Calu3 (cell line): Measurements from ENCODE around the gene JOSD2. TPM values are rescaled to one million over a fixed set of nuclear protein-coding genes. Genes with fewer than 3 reads are reported as not detected.

Experiments used
- BruUV-seq: library from RNA; stranded (reverse); fragments of 400-500 nt; replicated peaks from 2 replicates; lab custom pipeline; 2021; lab: Mats Ljungman, UMichigan
- CTCF ChIA-PET: fragments of 300-600 bp; sonication (Branson Sonifier 250); formaldehyde crosslinking; loops from one replicate; lab custom pipeline; 2022; ENCODE audit warnings: antibody characterized with exemption; lab: Charles Lee
- DNase-seq: peaks from one replicate; pipeline ENCODE4 v3.0.0; 2022
- H3K27ac Mint-ChIP-seq: one replicate; pipeline ENCODE4 v1.8.0; 2022; ENCODE audit warnings: mixed read lengths; ENCODE audit not compliant: unreplicated experiment
- H3K27me3 Mint-ChIP-seq: one replicate; pipeline ENCODE4 v1.8.0; 2022; ENCODE audit warnings: mixed read lengths; ENCODE audit not compliant: unreplicated experiment
- H3K36me3 Mint-ChIP-seq: one replicate; pipeline ENCODE4 v1.8.0; 2022; ENCODE audit warnings: mild to moderate bottlenecking, moderate library complexity, mixed read lengths; ENCODE audit not compliant: insufficient read depth, unreplicated experiment
- H3K4me1 Mint-ChIP-seq: one replicate; pipeline ENCODE4 v1.8.0; 2022; ENCODE audit warnings: mild to moderate bottlenecking, low read depth, mixed read lengths; ENCODE audit not compliant: unreplicated experiment
- H3K4me3 Mint-ChIP-seq: one replicate; pipeline ENCODE4 v1.8.0; 2022; ENCODE audit warnings: mild to moderate bottlenecking, low read depth, moderate library complexity, mixed read lengths; ENCODE audit not compliant: unreplicated experiment
- H3K9me3 Mint-ChIP-seq: one replicate; pipeline ENCODE4 v1.8.0; 2022; ENCODE audit warnings: low read depth, mixed read lengths; ENCODE audit not compliant: unreplicated experiment
- intact Hi-C: fragments of 100-400 bp; cut with micrococcal nuclease; formaldehyde crosslinking; loops from one replicate; pipeline ENCODE4 v1.10.0; 2022; ENCODE audit not compliant: unreplicated experiment
- total RNA-seq: library from RNA; stranded (reverse); gene quantifications from 2 replicates; pipeline ENCODE4 v1.2.3, GENCODE V29; 2022
- TF ChIP-seq, protein P1 (sequence below): fragments of 200-600 bp; IDR thresholded peaks from one replicate; pipeline ENCODE4 v1.8.0; 2022; ENCODE audit warnings: antibody characterized with exemption; ENCODE audit not compliant: unreplicated experiment

The JOSD2 gene
- total RNA-seq, 1 experiment from 2014 or later = 38.6 TPM

- BruUV-seq = no TSS peak
- H3K4me3 Mint-ChIP-seq = no peak overlapping the region
- H3K4me1 Mint-ChIP-seq = peaks cover 5% of the 10 kb centered on the region
- CTCF ChIA-PET = interaction anchor here (0.5 kb wide), 1 partner anchor 724 kb away, joined by 8 read pairs; no protein-coding TSS in a partner anchor
- H3K36me3 Mint-ChIP-seq = peaks cover 53% of the 10 kb centered on the region
- no peak for DNase-seq
- no peak overlapping the region for H3K27ac Mint-ChIP-seq
- no peaks in the 10 kb centered on the region for H3K27me3 Mint-ChIP-seq
- intact Hi-C loops = no loop called here
- no peaks in the 10 kb centered on the region for H3K9me3 Mint-ChIP-seq
- TF ChIP-seq, protein P1, sequence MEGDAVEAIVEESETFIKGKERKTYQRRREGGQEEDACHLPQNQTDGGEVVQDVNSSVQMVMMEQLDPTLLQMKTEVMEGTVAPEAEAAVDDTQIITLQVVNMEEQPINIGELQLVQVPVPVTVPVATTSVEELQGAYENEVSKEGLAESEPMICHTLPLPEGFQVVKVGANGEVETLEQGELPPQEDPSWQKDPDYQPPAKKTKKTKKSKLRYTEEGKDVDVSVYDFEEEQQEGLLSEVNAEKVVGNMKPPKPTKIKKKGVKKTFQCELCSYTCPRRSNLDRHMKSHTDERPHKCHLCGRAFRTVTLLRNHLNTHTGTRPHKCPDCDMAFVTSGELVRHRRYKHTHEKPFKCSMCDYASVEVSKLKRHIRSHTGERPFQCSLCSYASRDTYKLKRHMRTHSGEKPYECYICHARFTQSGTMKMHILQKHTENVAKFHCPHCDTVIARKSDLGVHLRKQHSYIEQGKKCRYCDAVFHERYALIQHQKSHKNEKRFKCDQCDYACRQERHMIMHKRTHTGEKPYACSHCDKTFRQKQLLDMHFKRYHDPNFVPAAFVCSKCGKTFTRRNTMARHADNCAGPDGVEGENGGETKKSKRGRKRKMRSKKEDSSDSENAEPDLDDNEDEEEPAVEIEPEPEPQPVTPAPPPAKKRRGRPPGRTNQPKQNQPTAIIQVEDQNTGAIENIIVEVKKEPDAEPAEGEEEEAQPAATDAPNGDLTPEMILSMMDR = no peak
Observed at GRCh38 chr19:50482271-50482855, 28.6 kb downstream of the JOSD2 start.

DNA sequence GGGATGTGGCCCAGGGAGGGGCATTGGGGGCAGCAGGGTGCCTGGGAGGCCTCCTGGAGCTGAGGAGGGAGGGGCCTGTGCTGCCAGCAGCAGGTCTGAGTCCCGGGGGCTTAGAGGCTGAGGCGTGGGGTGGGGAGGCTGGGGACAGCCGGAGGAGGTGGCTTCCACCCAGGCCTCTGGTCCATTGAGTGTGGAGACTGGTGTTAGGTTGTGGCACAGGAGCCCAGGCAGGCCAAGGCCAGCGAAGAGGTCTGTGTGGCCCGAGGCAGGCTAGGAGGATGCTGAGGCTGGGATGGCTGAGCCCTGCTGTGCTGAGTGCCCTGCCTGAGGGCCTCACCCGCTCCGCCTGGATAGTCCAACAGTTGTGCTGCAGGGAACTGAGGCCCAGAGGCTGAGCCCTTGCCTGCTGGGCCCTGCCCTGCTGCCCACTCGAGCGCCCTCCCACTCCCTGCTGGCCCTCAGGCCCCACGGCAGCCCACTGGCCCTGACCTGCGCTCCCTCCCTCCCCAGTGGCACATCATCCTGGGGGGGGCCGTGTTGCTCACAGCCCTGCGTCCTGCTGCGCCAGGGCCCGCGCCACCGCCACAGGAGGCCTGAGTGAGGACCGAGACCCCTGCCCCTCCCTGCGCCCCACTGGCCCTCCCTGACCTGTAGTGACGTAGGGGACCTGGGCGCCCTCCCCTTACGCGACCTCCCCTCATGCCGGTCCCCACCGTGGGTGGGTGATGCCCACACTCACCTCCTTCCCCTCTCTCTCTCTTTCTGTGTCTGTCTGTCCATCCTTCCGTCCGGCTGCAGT, 29.4 kb downstream of the JOSD2 start:
- no peak for DNase-seq
- Mint-ChIP-seq H3K27me3 (no peaks in the 10 kb centered on the region), H3K4me1 (peaks cover 10% of the 10 kb centered on the region), H3K36me3 (peaks cover 61% of the 10 kb centered on the region), H3K4me3 (no peak overlapping the region), H3K27ac (no peak overlapping the region), H3K9me3 (no peaks in the 10 kb centered on the region)
- BruUV-seq = no TSS peak
- TF ChIP-seq, protein P1 = no peak
- intact Hi-C loops = no loop called here
- CTCF ChIA-PET = no interaction called here

DNA sequence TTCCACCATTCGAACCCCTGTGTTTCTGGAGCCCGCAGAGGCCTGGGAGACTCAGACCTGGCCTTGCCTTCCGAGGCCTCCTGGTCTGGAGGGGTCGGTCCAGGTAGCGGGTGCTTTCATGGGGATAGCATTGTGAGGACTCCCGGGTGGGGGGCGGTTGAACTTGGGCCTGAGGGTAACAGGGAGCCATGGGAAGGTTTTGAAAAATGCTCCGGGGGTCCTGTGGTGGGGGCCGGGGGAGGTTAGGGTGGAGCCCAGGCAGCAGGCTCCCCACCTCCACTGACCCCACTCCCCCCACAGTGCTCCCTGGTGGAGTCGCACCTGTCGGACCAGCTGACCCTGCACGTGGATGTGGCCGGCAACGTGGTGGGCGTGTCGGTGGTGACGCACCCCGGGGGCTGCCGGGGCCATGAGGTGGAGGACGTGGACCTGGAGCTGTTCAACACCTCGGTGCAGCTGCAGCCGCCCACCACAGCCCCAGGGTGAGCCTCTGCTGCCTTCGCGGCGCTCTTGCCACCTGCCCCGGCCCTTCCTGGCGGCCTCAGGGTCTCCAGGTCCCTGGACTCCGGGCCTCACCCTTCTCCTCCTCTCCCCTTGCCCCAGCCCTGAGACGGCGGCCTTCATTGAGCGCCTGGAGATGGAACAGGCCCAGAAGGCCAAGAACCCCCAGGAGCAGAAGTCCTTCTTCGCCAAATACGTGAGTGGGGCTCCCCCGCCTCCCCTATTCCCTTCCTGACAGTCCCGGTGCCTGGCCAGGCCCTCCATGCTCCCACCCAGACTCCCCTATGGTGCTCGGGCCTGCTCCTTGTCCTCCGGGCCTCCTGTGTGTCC, 30.5 kb downstream of the JOSD2 start:
- H3K9me3 Mint-ChIP-seq = no peaks in the 10 kb centered on the region
- intact Hi-C loops = no loop called here
- peaks cover 67% of the 10 kb centered on the region for H3K36me3 Mint-ChIP-seq
- no peak overlapping the region for H3K27ac Mint-ChIP-seq
- BruUV-seq = no TSS peak
- TF ChIP-seq, protein P1 = no peak
- peaks cover 10% of the 10 kb centered on the region for H3K4me1 Mint-ChIP-seq
- peaks cover 9% of the 10 kb centered on the region for H3K27me3 Mint-ChIP-seq
- CTCF ChIA-PET = no interaction called here
- H3K4me3 Mint-ChIP-seq = no peak overlapping the region
- DNase-seq = no peak

DNA sequence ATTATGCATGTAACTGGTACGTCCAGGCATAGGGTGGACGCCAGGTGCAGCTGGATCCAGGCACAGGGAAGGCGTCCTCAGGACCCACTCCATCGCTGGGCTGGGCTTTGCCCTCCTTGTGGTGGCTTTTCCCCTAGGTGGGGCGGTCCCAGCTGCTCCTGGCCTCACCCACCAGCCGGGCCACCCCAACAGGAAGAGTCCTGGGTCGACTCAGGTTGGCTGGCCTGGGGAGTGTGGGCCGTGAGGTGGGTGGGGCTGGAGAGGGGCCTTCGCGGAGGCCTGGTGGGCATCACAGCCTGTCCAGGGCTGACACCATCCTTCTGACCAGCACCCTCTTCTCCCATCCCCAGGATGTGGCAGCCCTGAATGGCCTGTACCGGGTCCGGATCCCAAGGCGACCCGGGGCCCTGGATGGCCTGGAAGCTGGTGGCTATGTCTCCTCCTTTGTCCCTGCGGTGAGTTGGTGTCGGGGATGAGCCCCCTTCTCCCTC, 31.2 kb downstream of the JOSD2 start:
- no peak overlapping the region for H3K27ac Mint-ChIP-seq
- DNase-seq = no peak
- no TSS peak for BruUV-seq
- H3K4me3 Mint-ChIP-seq = no peak overlapping the region
- peaks cover 69% of the 10 kb centered on the region for H3K36me3 Mint-ChIP-seq
- TF ChIP-seq, protein P1 = no peak
- intact Hi-C loops = no loop called here
- CTCF ChIA-PET = interaction anchor here (0.5 to 1.6 kb wide), 3 partner anchors 13 to 713 kb away, joined by 3 to 4 read pairs (median 3); no protein-coding TSS in a partner anchor
- H3K9me3 Mint-ChIP-seq = no peaks in the 10 kb centered on the region
- peaks cover 10% of the 10 kb centered on the region for H3K4me1 Mint-ChIP-seq
- peaks cover 16% of the 10 kb centered on the region for H3K27me3 Mint-ChIP-seq
